GM21825 (cell line): ENCODE data around the gene ELMOD3.

Source experiments
- ATAC-seq: cut with Tn5 transposase; IDR thresholded peaks from one replicate; pipeline ENCODE4 v1.9.1; 2021; ENCODE audit warnings: mild to moderate bottlenecking, moderate library complexity; ENCODE audit not compliant: unreplicated experiment

Gene ELMOD3

GRCh38 chr2:85422072-85422457, 67.5 kb downstream of the ELMOD3 start:
- no peak for ATAC-seq

- no peak for ATAC-seq
Observed at GRCh38 chr2:85423525-85423924, 69.0 kb downstream of the ELMOD3 start.

GRCh38 chr2:85425588-85425987, 71.0 kb downstream of the ELMOD3 start:
- ATAC-seq: no peak

GRCh38 chr2:85427300-85427835, 72.8 kb downstream of the ELMOD3 start:
- no peak for ATAC-seq

GRCh38 chr2:85428343-85428881, 73.8 kb downstream of the ELMOD3 start:
- ATAC-seq: no peak

- no peak for ATAC-seq
Observed at GRCh38 chr2:85429213-85429923, 74.8 kb downstream of the ELMOD3 start.

- ATAC-seq: no peak
Observed at GRCh38 chr2:85429924-85430289, 75.3 kb downstream of the ELMOD3 start.

GRCh38 chr2:85430752-85431569, 76.4 kb downstream of the ELMOD3 start:
- ATAC-seq: no peak

- no peak for ATAC-seq
Observed at GRCh38 chr2:85431570-85432205, 77.1 kb downstream of the ELMOD3 start.

GRCh38 chr2:85433511-85434089, 79.0 kb downstream of the ELMOD3 start:
- no peak for ATAC-seq

GRCh38 chr2:85434696-85435095, 80.1 kb downstream of the ELMOD3 start:
- no peak for ATAC-seq

GRCh38 chr2:85435220-85435958, 80.8 kb downstream of the ELMOD3 start:
- no peak for ATAC-seq

- ATAC-seq: no peak
Observed at GRCh38 chr2:85435981-85436835, 81.6 kb downstream of the ELMOD3 start.

- no peak for ATAC-seq
Observed at GRCh38 chr2:85436836-85437487, 82.4 kb downstream of the ELMOD3 start.

GRCh38 chr2:85437488-85438200, 83.1 kb downstream of the ELMOD3 start:
- peak; percentile 89 for ATAC-seq

GRCh38 chr2:85438201-85439024, 83.8 kb downstream of the ELMOD3 start:
- ATAC-seq: no peak

GRCh38 chr2:85439025-85439472, 84.5 kb downstream of the ELMOD3 start:
- no peak for ATAC-seq
